Lung (tissue), 12 donors: ENCODE measurements around the gene GRID1. TPM values are rescaled to one million over a fixed set of nuclear protein-coding genes. Genes with fewer than 3 reads are reported as not detected.

ENCODE experiments used
- ATAC-seq: fragments of 200-7000 bp; cut with Tn5 transposase; one replicate; pipeline ENCODE4 v1.9.1; 2020; ENCODE audit warnings: moderate number of reproducible peaks; ENCODE audit not compliant: insufficient read depth, low FRiP score
- DNase-seq, 3 donors: peaks; one replicate each; pipeline ENCODE4 v3.0.0-alpha.2; 2013 to 2017
- H3K27ac ChIP-seq, 2 donors: one replicate each; pipeline ENCODE4 v1.5.1; 2013; ENCODE audit warnings: mild to moderate bottlenecking in 2 of 2, moderate library complexity in 2 of 2, control low read depth in 1 of 2, inconsistent platforms in 1 of 2, low read depth in 1 of 2, low read length in 1 of 2
- H3K27me3 ChIP-seq, 3 donors: one replicate each; pipeline ENCODE4 v1.5.1; 2013; ENCODE audit warnings: low read length in 2 of 3; ENCODE audit not compliant: control insufficient read depth in 3 of 3, insufficient read depth in 3 of 3
- H3K36me3 ChIP-seq, 4 donors: one replicate each; pipeline ENCODE4 v1.5.1; 2013; ENCODE audit warnings: low read length in 4 of 4, mild to moderate bottlenecking in 1 of 4, moderate library complexity in 1 of 4; ENCODE audit not compliant: control insufficient read depth in 4 of 4, insufficient read depth in 4 of 4
- H3K4me1 ChIP-seq, 5 donors: one replicate each; pipeline ENCODE4 v1.5.1; 2013; ENCODE audit warnings: low read length in 5 of 5, mild to moderate bottlenecking in 2 of 5, moderate library complexity in 1 of 5; ENCODE audit not compliant: control insufficient read depth in 5 of 5, insufficient read depth in 5 of 5
- H3K4me3 ChIP-seq: one replicate; pipeline ENCODE4 v1.5.1; 2013; ENCODE audit warnings: mild to moderate bottlenecking, control low read depth, moderate library complexity
- H3K9ac ChIP-seq, 2 donors: one replicate each; pipeline ENCODE4 v1.5.1; 2013; ENCODE audit warnings: low read length in 2 of 2, control low read depth in 1 of 2; ENCODE audit not compliant: insufficient read depth in 1 of 2
- H3K9me3 ChIP-seq, 4 donors: one replicate each; pipeline ENCODE4 v1.5.1; 2013; ENCODE audit warnings: low read length in 3 of 4, mild to moderate bottlenecking in 1 of 4, moderate library complexity in 1 of 4; ENCODE audit not compliant: control insufficient read depth in 4 of 4, insufficient read depth in 3 of 4
- CTCF ChIP-seq: IDR thresholded peaks from 2 replicates; pipeline ENCODE4 v1.5.1; 2012; ENCODE audit warnings: mild to moderate bottlenecking; ENCODE audit errors: control extremely low read depth, extremely low read depth
- WGBS, 2 donors: extraction: QIAGEN DNeasy Blood & Tissue Kit; methylation state at CpG; one replicate each; pipeline ENCODE4 v1.1.7; 2013; 5-methylcytosine and 5-hydroxymethylcytosine counted together
- polyA plus RNA-seq, 2 donors: library from polyadenylated mRNA; stranded (reverse); fragments of 200-250 nt; gene quantifications; one replicate each; pipeline ENCODE4 v1.2.1, GENCODE V29; 2013
- total RNA-seq, 2 donors: library from RNA; depleted of rRNA in 1 of 2; stranded (reverse); fragments of >200 nt in 1 of 2; gene quantifications; one replicate each; pipeline ENCODE4 v1.2.1, GENCODE V29; 2014 to 2021
- donor health status: control.
- donor health status: control.
- donor health status: Bipolar disorder and iron deficiency.
- donor health status: healthy.
- donor health status: DM: yes; HTN: yes; CAD: no.

The GRID1 gene
- total and polyA plus RNA-seq, 4 donors: 1.1 to 3.6 (median 2.2) TPM

- 53 to 60% methylated on average over 10 of the region's 10 CpGs for WGBS, 2 donors
- H3K9ac ChIP-seq: no peak overlapping the region
- H3K4me3 ChIP-seq: no peak overlapping the region
- H3K27me3 ChIP-seq: no peaks in the 10 kb centered on the region
- H3K36me3 ChIP-seq: no peaks in the 10 kb centered on the region
- TF ChIP-seq CTCF: no peak
- H3K27ac ChIP-seq: no peak overlapping the region
- DNase-seq: no peak
- no peak for ATAC-seq
- H3K4me1 ChIP-seq: peaks cover 0 to 3% (median 0%) of the 10 kb centered on the region in 5 donors
- no peaks in the 10 kb centered on the region for H3K9me3 ChIP-seq
Observed at GRCh38 chr10:86225103-86225782, 141.4 kb downstream of the GRID1 start.

GRCh38 chr10:86224354-86225102 is 142.1 kb downstream of the GRID1 start:
- Histone ChIP-seq H3K27ac (no peak overlapping the region), H3K4me1 (peaks cover 0 to 3% (median 0%) of the 10 kb centered on the region in 5 donors), H3K9ac (no peak overlapping the region), H3K36me3 (no peaks in the 10 kb centered on the region), H3K4me3 (no peak overlapping the region), H3K9me3 (no peaks in the 10 kb centered on the region), H3K27me3 (no peaks in the 10 kb centered on the region)
- WGBS, 2 donors: 66% methylated on average over 8 of the region's 8 CpGs
- TF ChIP-seq CTCF: no peak
- ATAC-seq (no peak), DNase-seq (no peak)

DNA sequence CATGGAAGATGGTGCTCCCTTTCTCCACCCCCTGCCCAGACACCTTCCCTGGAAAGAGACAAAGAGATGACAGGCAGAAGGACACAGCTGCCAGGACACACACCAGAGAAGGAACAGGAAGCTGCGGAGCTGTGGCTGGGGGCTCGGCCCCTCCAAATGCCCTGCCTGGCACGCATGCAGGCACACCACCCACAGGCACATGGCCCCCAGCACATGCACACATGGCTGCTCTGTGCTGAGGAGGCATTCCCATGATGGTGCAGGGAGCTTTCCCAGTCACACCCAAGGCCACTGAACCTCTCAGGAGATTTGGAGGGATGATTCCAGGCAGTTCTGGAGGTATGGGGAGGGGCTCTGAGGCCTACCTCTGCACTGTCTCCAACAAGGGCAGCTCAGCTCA is 143.3 kb downstream of the GRID1 start:
- H3K4me3 ChIP-seq: no peak overlapping the region
- no peak for TF ChIP-seq CTCF
- H3K27me3 ChIP-seq: no peaks in the 10 kb centered on the region
- no peaks in the 10 kb centered on the region for H3K36me3 ChIP-seq
- no peak for DNase-seq
- H3K9ac ChIP-seq: no peak overlapping the region
- no peaks in the 10 kb centered on the region for H3K9me3 ChIP-seq
- H3K27ac ChIP-seq: no peak overlapping the region
- H3K4me1 ChIP-seq: peaks cover 0 to under 1% (median 0%) of the 10 kb centered on the region in 5 donors
- 63 to 68% methylated on average over 3 of the region's 3 CpGs for WGBS, 2 donors
- no peak for ATAC-seq
